T-helper 1 cell treated with Interleukin-12 subunit alpha and Interleukin-12 subunit beta and Interleukin-4 antibody, amounts not matched to agents 30 μg/mL and 1 μg/mL, for 36 hours (primary cell): ENCODE results near the gene NXPE4.

Experiments
- H3K27ac Mint-ChIP-seq: one replicate; pipeline ENCODE4 v1.8.0; 2021; ENCODE audit warnings: mild to moderate bottlenecking, mixed read lengths
- H3K27me3 Mint-ChIP-seq: one replicate; pipeline ENCODE4 v1.8.0; 2021; ENCODE audit warnings: low read depth, mixed read lengths
- H3K36me3 Mint-ChIP-seq: one replicate; pipeline ENCODE4 v1.8.0; 2021; ENCODE audit warnings: low read depth, mixed read lengths
- H3K4me1 Mint-ChIP-seq: one replicate; pipeline ENCODE4 v1.8.0; 2021; ENCODE audit warnings: low read depth, mixed read lengths
- H3K4me3 Mint-ChIP-seq: one replicate; pipeline ENCODE4 v1.8.0; 2021; ENCODE audit warnings: mild to moderate bottlenecking, moderate library complexity, mixed read lengths
- H3K9me3 Mint-ChIP-seq: one replicate; pipeline ENCODE4 v1.8.0; 2021; ENCODE audit warnings: mixed read lengths

NXPE4 gene

DNA sequence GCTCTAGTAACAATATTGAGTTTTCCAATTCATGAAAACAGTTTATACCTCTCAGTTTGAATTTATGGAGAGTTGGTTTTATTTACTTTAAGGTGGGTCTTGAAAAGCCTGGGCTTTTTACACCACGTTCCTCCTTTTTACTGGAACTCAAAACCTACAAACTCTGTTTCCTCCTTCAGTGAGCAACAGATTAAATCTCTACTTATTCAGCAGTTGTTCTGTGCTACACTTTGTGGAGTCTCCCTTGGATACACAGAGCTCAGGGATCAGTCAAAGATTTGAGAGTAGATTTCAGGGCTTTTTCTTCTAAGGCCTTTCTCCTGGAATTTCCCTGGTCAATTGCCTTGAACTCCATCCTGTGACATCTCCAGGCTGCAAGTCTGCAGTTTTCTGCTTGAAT is 39.5 kb downstream of the NXPE4 start:
- Mint-ChIP-seq H3K4me3 (no peak overlapping the region), H3K27ac (no peak overlapping the region), H3K27me3 (no peaks in the 10 kb centered on the region), H3K36me3 (no peaks in the 10 kb centered on the region), H3K9me3 (no peaks in the 10 kb centered on the region), H3K4me1 (no peaks in the 10 kb centered on the region)

DNA sequence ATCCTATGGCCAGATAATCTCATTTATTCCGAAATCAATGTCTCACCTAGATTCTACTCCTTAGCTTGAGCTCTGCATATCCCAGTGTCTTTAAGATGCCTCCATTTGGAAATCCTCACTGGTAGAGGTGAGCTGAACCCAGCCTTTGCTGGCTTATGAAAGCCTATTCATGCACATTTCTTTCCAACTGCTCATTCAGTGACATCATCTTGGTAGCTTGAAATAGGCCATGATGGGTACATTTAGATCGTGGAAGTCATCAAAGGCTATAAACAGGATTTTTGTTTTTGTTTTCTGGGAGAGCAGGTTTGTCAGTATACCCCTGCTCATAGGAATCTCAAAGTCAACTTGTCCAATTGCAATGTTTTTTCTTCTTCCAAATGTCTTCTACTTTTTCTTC is 41.9 kb downstream of the NXPE4 start:
- Mint-ChIP-seq H3K36me3 (no peaks in the 10 kb centered on the region), H3K4me3 (no peak overlapping the region), H3K4me1 (no peaks in the 10 kb centered on the region), H3K27me3 (peaks cover 5% of the 10 kb centered on the region), H3K27ac (no peak overlapping the region), H3K9me3 (no peaks in the 10 kb centered on the region)

GRCh38 chr11:114551060-114551459 is 44.5 kb downstream of the NXPE4 start:
- Mint-ChIP-seq H3K4me3 (no peak overlapping the region), H3K4me1 (no peaks in the 10 kb centered on the region), H3K27ac (no peak overlapping the region), H3K9me3 (no peaks in the 10 kb centered on the region), H3K36me3 (no peaks in the 10 kb centered on the region), H3K27me3 (peaks cover 5% of the 10 kb centered on the region)

GRCh38 chr11:114525682-114526081 is 69.9 kb downstream of the NXPE4 start:
- Mint-ChIP-seq H3K4me1 (no peaks in the 10 kb centered on the region), H3K4me3 (no peak overlapping the region)

GRCh38 chr11:114524122-114524521 is 71.5 kb downstream of the NXPE4 start:
- Mint-ChIP-seq H3K4me3 (no peak overlapping the region), H3K9me3 (peaks cover 6% of the 10 kb centered on the region), H3K36me3 (no peaks in the 10 kb centered on the region), H3K27ac (no peak overlapping the region), H3K4me1 (no peaks in the 10 kb centered on the region), H3K27me3 (no peaks in the 10 kb centered on the region)

More at GRCh38 chr11:114525682-114526081, 69.9 kb downstream of the NXPE4 start:
- H3K27me3 Mint-ChIP-seq, result no peaks in the 10 kb centered on the region
- peaks cover 6% of the 10 kb centered on the region for H3K9me3 Mint-ChIP-seq
- H3K27ac Mint-ChIP-seq, result no peak overlapping the region
- no peaks in the 10 kb centered on the region for H3K36me3 Mint-ChIP-seq

DNA sequence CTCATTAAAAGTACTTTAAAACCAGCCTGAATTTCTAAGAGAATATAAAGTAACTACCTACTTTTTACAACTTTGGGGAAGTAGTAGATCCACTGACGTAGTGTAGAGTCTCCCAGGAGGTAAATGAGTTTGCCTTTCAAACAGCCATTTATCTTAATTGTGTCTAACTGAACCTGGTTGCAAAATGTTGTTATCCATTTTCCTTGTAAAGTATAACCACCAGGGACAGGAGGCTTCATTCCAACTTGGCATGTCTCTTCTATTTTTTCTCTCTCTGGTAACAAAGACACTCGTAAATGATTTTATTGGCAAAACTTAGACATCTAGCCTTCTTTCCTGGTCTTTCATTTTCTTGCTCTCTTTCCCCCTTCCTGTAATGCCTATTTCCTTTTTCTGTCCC is 72.8 kb downstream of the NXPE4 start:
- H3K27me3 Mint-ChIP-seq, result no peaks in the 10 kb centered on the region
- peaks cover 6% of the 10 kb centered on the region for H3K9me3 Mint-ChIP-seq
- no peaks in the 10 kb centered on the region for H3K36me3 Mint-ChIP-seq
- no peak overlapping the region for H3K27ac Mint-ChIP-seq
- no peaks in the 10 kb centered on the region for H3K4me1 Mint-ChIP-seq
- no peak overlapping the region for H3K4me3 Mint-ChIP-seq
